Trophoblast cell (in vitro differentiated cells and primary cell): ENCODE measurements around the gene LRFN4.

ENCODE experiments used
- DNase-seq, 2 donors: peaks; one replicate each; pipeline ENCODE4 v3.0.0-alpha.2; 2016
- H2AFZ ChIP-seq: 2 replicates; pipeline ENCODE4 v1.6.1; 2013; ENCODE audit warnings: low read length, moderate library complexity, mild to moderate bottlenecking; ENCODE audit not compliant: insufficient read depth, poor library complexity
- H2AK5ac ChIP-seq: 2 replicates; pipeline ENCODE4 v1.6.1; 2013; ENCODE audit warnings: mild to moderate bottlenecking, low read length
- H2BK120ac ChIP-seq: 2 replicates; pipeline ENCODE4 v1.6.1; 2013; ENCODE audit warnings: low read length, mild to moderate bottlenecking, moderate library complexity; ENCODE audit not compliant: insufficient read depth, poor library complexity
- H2BK12ac ChIP-seq: 2 replicates; pipeline ENCODE4 v1.6.1; 2013; ENCODE audit warnings: mild to moderate bottlenecking, low read length, moderate library complexity
- H2BK5ac ChIP-seq: 2 replicates; pipeline ENCODE4 v1.6.1; 2013; ENCODE audit warnings: low read length, low read depth, moderate library complexity, mild to moderate bottlenecking; ENCODE audit not compliant: poor library complexity
- H3K14ac ChIP-seq: 2 replicates; pipeline ENCODE4 v1.6.1; 2013; ENCODE audit warnings: mild to moderate bottlenecking, low read length
- H3K18ac ChIP-seq: 2 replicates; pipeline ENCODE4 v1.6.1; 2013; ENCODE audit warnings: mild to moderate bottlenecking, low read length
- H3K23ac ChIP-seq: 2 replicates; pipeline ENCODE4 v1.6.1; 2013; ENCODE audit warnings: low read length
- H3K27ac ChIP-seq: 2 replicates; pipeline ENCODE4 v1.5.1; 2013; ENCODE audit warnings: low read depth, mild to moderate bottlenecking, inconsistent platforms, low read length, moderate library complexity
- H3K27me3 ChIP-seq: 2 replicates; pipeline ENCODE4 v1.6.1; 2013; ENCODE audit warnings: inconsistent platforms, mild to moderate bottlenecking, low read length, moderate library complexity; ENCODE audit not compliant: insufficient read depth
- H3K36me3 ChIP-seq, 2 experiments: 1 replicate in 1 of 2; 2 replicates in 1 of 2; pipeline ENCODE4 v1.6.1; 2013; ENCODE audit warnings: low read length in 2 of 2, mild to moderate bottlenecking in 2 of 2, moderate library complexity in 1 of 2; ENCODE audit not compliant: insufficient read depth in 2 of 2, control insufficient read depth in 1 of 2
- H3K4ac ChIP-seq: 2 replicates; pipeline ENCODE4 v1.6.1; 2013; ENCODE audit warnings: low read depth, mild to moderate bottlenecking, low read length, moderate library complexity
- H3K4me1 ChIP-seq, 2 experiments: 1 replicate in 1 of 2; 2 replicates in 1 of 2; pipeline ENCODE4 v1.6.1; 2013; ENCODE audit warnings: low read length in 2 of 2, mild to moderate bottlenecking in 2 of 2, moderate library complexity in 1 of 2; ENCODE audit not compliant: insufficient read depth in 2 of 2, control insufficient read depth in 1 of 2
- H3K4me2 ChIP-seq: 2 replicates; pipeline ENCODE4 v1.6.1; 2013; ENCODE audit warnings: inconsistent platforms, mild to moderate bottlenecking, low read length, moderate library complexity
- H3K4me3 ChIP-seq: 2 replicates; pipeline ENCODE4 v1.5.1; 2013; ENCODE audit warnings: mild to moderate bottlenecking, low read depth, low read length, inconsistent platforms
- H3K79me1 ChIP-seq: one replicate; pipeline ENCODE4 v1.6.1; 2013; ENCODE audit warnings: low read length
- H3K79me2 ChIP-seq: 2 replicates; pipeline ENCODE4 v1.6.1; 2013; ENCODE audit warnings: low read length, mild to moderate bottlenecking; ENCODE audit not compliant: control insufficient read depth, insufficient read depth, poor library complexity
- H3K9ac ChIP-seq: 2 replicates; pipeline ENCODE4 v1.6.1; 2013; ENCODE audit warnings: mild to moderate bottlenecking, low read length
- H3K9me3 ChIP-seq: 2 replicates; pipeline ENCODE4 v1.6.1; 2013; ENCODE audit warnings: low read depth, mild to moderate bottlenecking, control low read depth, inconsistent platforms, low read length; ENCODE audit not compliant: insufficient read depth
- H4K12ac ChIP-seq: 2 replicates; pipeline ENCODE4 v1.6.1; 2013; ENCODE audit warnings: low read depth, mild to moderate bottlenecking, low read length, moderate library complexity
- H4K8ac ChIP-seq: 2 replicates; pipeline ENCODE4 v1.6.1; 2013; ENCODE audit warnings: low read depth, mild to moderate bottlenecking, low read length, moderate library complexity
- H4K91ac ChIP-seq: one replicate; pipeline ENCODE4 v1.6.1; 2013; ENCODE audit warnings: low read depth, mild to moderate bottlenecking, low read length, moderate library complexity
- WGBS: extraction: QIAGEN DNeasy Blood & Tissue Kit; methylation state at CpG from one replicate; pipeline ENCODE4 v1.1.7; 2013; ENCODE audit warnings: missing lambda C conversion rate; ENCODE audit not compliant: insufficient read length, insufficient coverage; ENCODE audit errors: extremely low coverage; 5-methylcytosine and 5-hydroxymethylcytosine counted together

Gene LRFN4

DNA sequence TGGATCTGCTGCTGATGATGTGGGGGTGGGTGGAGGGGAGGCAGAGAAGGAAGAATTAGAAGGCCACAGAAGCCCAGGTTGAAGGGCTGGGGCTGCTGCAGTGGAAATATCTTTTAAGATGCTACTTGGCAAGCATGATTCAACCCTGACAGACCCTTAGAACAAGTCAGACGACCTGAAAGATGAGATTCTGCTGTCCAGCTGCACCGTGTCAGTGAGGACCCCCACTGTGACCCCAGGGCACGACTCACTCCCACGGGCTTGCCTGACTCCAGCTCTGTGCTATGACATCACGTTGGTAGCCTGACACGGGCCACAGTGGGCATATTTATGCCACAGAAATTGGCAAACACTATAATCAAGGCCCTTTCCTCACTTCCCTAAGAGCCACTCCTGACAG is 36.0 kb downstream of the LRFN4 start:
- no peak for DNase-seq
- Histone ChIP-seq H3K18ac (no peak overlapping the region), H4K91ac (no peak overlapping the region), H2AK5ac (no peak overlapping the region), H3K36me3 (no peaks in the 10 kb centered on the region), H3K4ac (no peak overlapping the region), H4K12ac (no peak overlapping the region), H3K9ac (no peak overlapping the region), H3K4me3 (no peak overlapping the region), H3K23ac (no peak overlapping the region), H3K27ac (no peak overlapping the region), H3K14ac (no peak overlapping the region), H3K4me1 (peaks cover 6 to 10% of the 10 kb centered on the region in 2 experiments), H3K4me2 (no peak overlapping the region), H3K79me2 (no peaks in the 10 kb centered on the region), H3K27me3 (no peaks in the 10 kb centered on the region), H3K79me1 (no peaks in the 10 kb centered on the region), H2AFZ (no peak overlapping the region), H3K9me3 (peaks cover 3% of the 10 kb centered on the region), H4K8ac (no peak overlapping the region), H2BK120ac (no peak overlapping the region), H2BK12ac (peak overlapping the region; percentile 23), H2BK5ac (no peak overlapping the region)
- WGBS, result no CpG with 5 or more reads among the region's 6 CpGs

GRCh38 chr11:66894141-66894540 is 37.3 kb downstream of the LRFN4 start:
- Histone ChIP-seq H3K27ac (no peak overlapping the region), H3K4me3 (no peak overlapping the region), H3K4me1 (peaks cover 6 to 10% of the 10 kb centered on the region in 2 experiments), H2AFZ (no peak overlapping the region), H3K27me3 (no peaks in the 10 kb centered on the region), H3K4ac (no peak overlapping the region), H3K9ac (no peak overlapping the region), H3K18ac (no peak overlapping the region), H3K23ac (no peak overlapping the region), H2BK120ac (no peak overlapping the region), H4K8ac (no peak overlapping the region), H2BK12ac (no peak overlapping the region), H2AK5ac (no peak overlapping the region), H2BK5ac (no peak overlapping the region), H3K79me2 (no peaks in the 10 kb centered on the region), H3K4me2 (no peak overlapping the region), H4K12ac (no peak overlapping the region), H3K9me3 (peaks cover 3% of the 10 kb centered on the region), H3K14ac (no peak overlapping the region), H3K79me1 (no peaks in the 10 kb centered on the region), H4K91ac (no peak overlapping the region), H3K36me3 (no peaks in the 10 kb centered on the region)
- DNase-seq, result no peak
- no CpG with 5 or more reads among the region's 2 CpGs for WGBS

DNA sequence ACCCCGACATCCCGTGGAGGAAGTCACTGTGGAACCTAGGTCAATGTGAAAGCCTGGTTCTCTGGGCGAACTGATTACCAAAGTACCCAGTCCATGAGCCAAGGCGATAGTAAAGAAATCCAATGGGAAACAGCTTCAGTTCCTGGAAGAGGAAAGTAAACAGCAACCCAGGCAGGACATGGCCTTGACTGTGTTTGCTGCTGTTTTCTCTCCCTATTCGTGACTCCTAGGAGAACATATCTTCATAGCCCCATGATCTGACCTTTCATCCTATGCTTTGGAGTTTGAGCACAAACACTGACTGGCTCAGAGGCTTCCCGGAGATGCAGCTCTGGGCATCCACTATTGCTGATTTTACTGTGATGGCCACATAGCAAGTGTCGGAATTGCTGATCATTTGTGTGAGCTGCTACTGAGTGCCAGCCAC is 45.1 kb downstream of the LRFN4 start:
- Histone ChIP-seq H3K9me3 (no peaks in the 10 kb centered on the region), H3K4me3 (no peak overlapping the region), H2BK12ac (no peak overlapping the region), H3K23ac (no peak overlapping the region), H3K27ac (no peak overlapping the region), H4K91ac (no peak overlapping the region), H4K12ac (no peak overlapping the region), H3K18ac (no peak overlapping the region), H2AFZ (no peak overlapping the region), H3K36me3 (no peaks in the 10 kb centered on the region), H3K14ac (no peak overlapping the region), H3K9ac (no peak overlapping the region), H2BK120ac (no peak overlapping the region), H3K4me2 (no peak overlapping the region), H2AK5ac (no peak overlapping the region), H4K8ac (no peak overlapping the region), H2BK5ac (no peak overlapping the region), H3K27me3 (no peaks in the 10 kb centered on the region), H3K4ac (no peak overlapping the region), H3K79me1 (no peaks in the 10 kb centered on the region), H3K4me1 (peaks cover 5 to 9% of the 10 kb centered on the region in 2 experiments), H3K79me2 (no peaks in the 10 kb centered on the region)
- no peak for DNase-seq
- no CpG with 5 or more reads among the region's 7 CpGs for WGBS

- Histone ChIP-seq H3K27ac (no peak overlapping the region), H2BK12ac (no peak overlapping the region), H3K36me3 (no peaks in the 10 kb centered on the region), H3K79me1 (no peaks in the 10 kb centered on the region), H2AFZ (no peak overlapping the region), H3K9ac (no peak overlapping the region), H3K9me3 (no peaks in the 10 kb centered on the region), H2AK5ac (no peak overlapping the region), H2BK120ac (no peak overlapping the region), H3K4me1 (peaks cover 10 to 14% of the 10 kb centered on the region in 2 experiments), H3K14ac (no peak overlapping the region), H3K27me3 (no peaks in the 10 kb centered on the region), H4K91ac (no peak overlapping the region), H2BK5ac (no peak overlapping the region), H3K4me3 (no peak overlapping the region), H3K4ac (no peak overlapping the region), H3K18ac (no peak overlapping the region), H3K4me2 (no peak overlapping the region), H3K79me2 (no peaks in the 10 kb centered on the region), H3K23ac (no peak overlapping the region), H4K12ac (no peak overlapping the region), H4K8ac (no peak overlapping the region)
- no CpG with 5 or more reads among the region's 15 CpGs for WGBS
- DNase-seq, result no peak
Observed at GRCh38 chr11:66902486-66903177, 45.8 kb downstream of the LRFN4 start.
